ENCODE data around the gene TNNC2. TPM values are rescaled to one million over a fixed set of nuclear protein-coding genes. Genes with fewer than 3 reads are reported as not detected.
A peak's percentile ranks its signal among the peaks of the same experiment; 100 is the strongest.

Gene TNNC2
- total and polyA plus RNA-seq, 12 donors, result 1.4 to 16.9 (median 3.9) TPM; not detected in 2

- H3K9me3 ChIP-seq (replicated peaks in 1 of 3), result no peaks in the 10 kb centered on the region
- TF ChIP-seq CTCF (IDR thresholded peaks at IDR 0.05), result no peak
- TF ChIP-seq POLR2A (IDR thresholded peaks at IDR 0.05), result no peak
- H3K27me3 ChIP-seq, result no peaks in the 10 kb centered on the region
- H3K4me1 ChIP-seq (replicated peaks in 1 of 2), result peaks cover 7 to 21% of the 10 kb centered on the region in 2 donors
- 65 to 89% (median 75%) methylated on average over 3 to 4 of the region's 4 CpGs for WGBS, 4 donors
- no peak for DNase-seq
- peak overlapping the region in 2 of 5 donors; percentile 57 to 66 for H3K27ac ChIP-seq
- intact Hi-C loops (cut with DNase I), result no loop called here
- no peaks in the 10 kb centered on the region for H3K36me3 ChIP-seq (replicated peaks in 1 of 2)
- H3K4me3 ChIP-seq, result no peak overlapping the region
Measured at GRCh38 chr20:45780159-45780558, 47.0 kb downstream of the TNNC2 start.

- peaks cover 7 to 21% of the 10 kb centered on the region in 2 donors for H3K4me1 ChIP-seq (replicated peaks in 1 of 2)
- WGBS, 4 donors, result 48 to 55% (median 52%) methylated on average over 8 of the region's 8 CpGs
- intact Hi-C loops (cut with DNase I), result loop anchor here (5.0 to 10.0 kb wide), 4 partner anchors 234 to 464 kb away; partner anchors contain the start of gene EPPIN (in 1 of the 2)
- no peaks in the 10 kb centered on the region for H3K36me3 ChIP-seq (replicated peaks in 1 of 2)
- peak; percentile 72 to 92 (median 86) for DNase-seq
- H3K4me3 ChIP-seq, result no peak overlapping the region
- H3K27me3 ChIP-seq, result no peaks in the 10 kb centered on the region
- TF ChIP-seq CTCF (IDR thresholded peaks at IDR 0.05), result no peak
- no peak for TF ChIP-seq POLR2A (IDR thresholded peaks at IDR 0.05)
- peak overlapping the region; percentile 46 to 82 (median 58) for H3K27ac ChIP-seq
- H3K9me3 ChIP-seq (replicated peaks in 1 of 3), result no peaks in the 10 kb centered on the region
Measured at GRCh38 chr20:45779011-45779915, 47.8 kb downstream of the TNNC2 start.

DNA sequence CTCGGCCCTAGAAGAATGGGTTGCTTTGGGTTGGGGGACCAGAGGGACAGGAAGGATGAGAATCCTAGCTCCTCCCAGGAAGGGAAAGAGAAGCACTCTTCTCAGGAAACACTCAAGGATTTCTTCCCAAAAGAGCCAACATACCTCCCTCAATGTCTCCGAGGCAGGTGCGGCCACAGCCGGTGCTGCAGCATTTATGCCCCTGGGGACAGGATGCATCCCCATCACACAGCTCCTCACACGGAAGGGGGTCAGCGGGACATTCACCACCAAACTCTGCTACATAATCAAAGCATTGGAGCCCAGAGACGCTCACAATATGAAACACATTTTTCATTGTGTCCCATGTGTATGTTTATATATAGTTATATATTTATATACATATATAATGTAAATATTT lies 50.2 kb downstream of the TNNC2 start:
- WGBS, 4 donors, result 64 to 82% (median 73%) methylated on average over 5 to 7 of the region's 7 CpGs
- H3K27me3 ChIP-seq, result no peaks in the 10 kb centered on the region
- H3K9me3 ChIP-seq (replicated peaks in 1 of 3), result no peaks in the 10 kb centered on the region
- no peaks in the 10 kb centered on the region for H3K36me3 ChIP-seq (replicated peaks in 1 of 2)
- intact Hi-C loops (cut with DNase I), result loop anchor here (5.0 to 10.0 kb wide), 4 partner anchors 232 to 462 kb away; partner anchors contain the start of gene EPPIN (in 1 of the 2)
- no peak for TF ChIP-seq CTCF (IDR thresholded peaks at IDR 0.05)
- no peak for TF ChIP-seq POLR2A (IDR thresholded peaks at IDR 0.05)
- H3K4me3 ChIP-seq, result no peak overlapping the region
- no peak for DNase-seq
- H3K4me1 ChIP-seq (replicated peaks in 1 of 2), result peaks cover 7 to 21% of the 10 kb centered on the region in 2 donors
- no peak overlapping the region for H3K27ac ChIP-seq

DNA sequence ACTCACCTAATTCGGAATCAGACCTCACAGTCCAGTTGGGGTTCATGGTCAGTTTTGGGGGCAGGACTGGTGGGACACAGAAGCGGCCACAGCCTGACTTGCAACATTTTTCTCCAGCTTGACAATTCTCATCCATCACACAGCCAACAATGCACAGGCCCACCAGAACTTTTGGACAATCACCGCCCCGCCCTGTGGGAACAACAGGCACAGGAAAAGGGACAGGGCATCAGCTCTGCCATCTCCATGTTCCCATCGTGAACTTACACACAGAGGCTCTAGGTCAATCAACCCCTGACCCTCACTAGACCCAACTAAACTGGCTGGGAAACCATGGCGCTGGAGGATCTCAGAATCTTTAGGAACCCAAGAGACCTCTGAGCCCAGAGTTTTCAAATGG lies 51.7 kb downstream of the TNNC2 start:
- no peak for DNase-seq
- TF ChIP-seq CTCF (IDR thresholded peaks at IDR 0.05) (no peak), POLR2A (IDR thresholded peaks at IDR 0.05) (no peak)
- Histone ChIP-seq H3K4me1 (replicated peaks in 1 of 2) (peaks cover 7 to 20% of the 10 kb centered on the region in 2 donors), H3K27me3 (no peaks in the 10 kb centered on the region), H3K36me3 (replicated peaks in 1 of 2) (no peaks in the 10 kb centered on the region), H3K27ac (no peak overlapping the region), H3K9me3 (replicated peaks in 1 of 3) (no peaks in the 10 kb centered on the region), H3K4me3 (no peak overlapping the region)
- intact Hi-C loops (cut with DNase I), result loop anchor here (5.0 to 10.0 kb wide), 4 partner anchors 231 to 461 kb away; partner anchors contain the start of gene EPPIN (in 1 of the 2)
- 73 to 93% (median 87%) methylated on average over 6 of the region's 6 CpGs for WGBS, 4 donors

Data from adrenal gland (tissue), 12 donors.